ENCODE results near the gene GMDS.

GMDS gene

DNA sequence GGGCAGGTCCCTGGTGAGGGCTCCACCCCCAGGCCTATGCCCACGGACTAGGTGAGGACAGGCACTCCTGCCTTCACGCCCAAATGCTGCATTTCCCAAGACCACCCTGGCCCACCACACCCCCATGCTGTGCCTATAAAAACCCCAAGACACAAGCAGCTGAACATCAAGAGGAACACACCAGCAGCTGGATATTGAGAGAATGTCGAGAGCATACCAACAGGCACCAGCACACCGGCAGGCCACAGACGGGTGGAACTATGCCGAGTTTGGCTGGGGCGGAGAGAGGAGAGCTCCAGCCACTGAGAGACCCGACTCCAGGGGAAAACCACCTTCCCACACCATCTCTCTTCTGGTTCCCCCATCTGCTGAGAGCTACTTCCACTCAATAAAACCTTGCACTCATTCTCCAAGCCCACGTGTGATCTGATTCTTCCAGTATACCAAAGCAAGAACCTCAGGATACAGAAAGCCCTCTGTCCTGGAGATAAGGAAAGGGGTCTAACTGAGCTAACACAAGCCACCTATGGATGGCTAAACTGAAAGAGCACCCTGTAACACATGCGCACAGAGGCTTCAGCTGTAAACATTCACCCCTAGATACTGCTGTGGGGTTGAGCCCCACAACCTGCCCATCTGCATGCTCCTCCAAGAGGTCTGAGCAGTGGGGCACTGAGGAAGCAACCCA, 319.5 kb downstream of the GMDS start:
- DNase-seq: no peak

DNA sequence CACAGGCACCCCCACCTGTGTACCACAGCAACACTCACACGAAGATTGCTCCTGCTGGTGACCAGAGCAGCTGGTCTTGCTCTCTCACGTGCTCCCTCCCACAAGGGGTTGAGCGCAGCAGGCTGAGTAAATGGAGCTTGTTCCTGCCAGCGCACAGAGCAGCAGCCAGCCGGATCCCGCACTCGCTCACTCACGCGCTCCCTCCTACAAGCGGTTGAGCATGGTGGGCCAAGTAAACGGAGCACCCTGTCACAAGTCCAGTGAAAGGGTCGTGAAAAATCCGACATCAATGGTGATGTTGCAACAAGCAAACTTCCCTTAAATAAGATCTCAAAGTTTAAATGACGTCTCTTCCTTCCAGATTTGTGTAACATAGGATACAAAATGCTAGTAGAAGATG, 322.0 kb downstream of the GMDS start:
- DNase-seq: no peak

DNA sequence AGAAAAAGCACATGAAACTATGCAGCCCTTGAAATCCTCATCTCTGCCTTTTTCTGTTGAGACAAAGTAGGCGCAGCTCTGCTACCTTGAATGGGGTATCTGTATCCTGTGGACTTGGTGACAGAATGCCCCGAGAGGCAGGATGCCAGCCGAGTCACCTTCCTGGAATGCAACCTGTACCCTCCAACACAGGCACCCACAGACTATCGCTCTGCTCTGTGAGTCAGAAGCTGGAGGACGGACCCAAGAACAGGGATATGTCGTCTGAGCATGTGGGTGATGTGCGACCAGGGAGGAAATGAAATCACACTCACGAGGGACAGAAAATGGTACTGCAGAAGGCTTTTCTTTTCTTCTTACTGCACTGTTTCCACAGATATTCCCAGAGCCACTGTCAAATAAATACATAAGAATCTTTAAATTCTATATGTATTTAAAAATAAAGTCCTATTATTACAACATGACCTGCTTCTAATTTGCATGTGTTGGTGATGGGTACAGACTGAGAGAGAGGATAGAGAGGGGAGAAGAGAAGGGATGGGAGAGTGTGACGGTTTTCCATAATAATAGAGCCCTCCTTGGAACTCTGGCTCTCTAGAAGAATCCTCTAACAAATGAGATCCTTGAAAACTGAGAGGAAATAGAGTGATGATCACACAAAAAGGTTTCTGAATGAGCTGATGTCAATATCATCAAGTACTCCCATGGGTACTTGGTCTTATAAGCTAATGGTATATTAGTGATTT, 327.6 kb downstream of the GMDS start:
- no peak for DNase-seq

GRCh38 chr6:1916334-1917070, 328.9 kb downstream of the GMDS start:
- no peak for DNase-seq

GRCh38 chr6:1915226-1915625, 330.2 kb downstream of the GMDS start:
- DNase-seq: no peak

- no peak for DNase-seq
Observed at GRCh38 chr6:1913577-1913976, 331.8 kb downstream of the GMDS start.

DNA sequence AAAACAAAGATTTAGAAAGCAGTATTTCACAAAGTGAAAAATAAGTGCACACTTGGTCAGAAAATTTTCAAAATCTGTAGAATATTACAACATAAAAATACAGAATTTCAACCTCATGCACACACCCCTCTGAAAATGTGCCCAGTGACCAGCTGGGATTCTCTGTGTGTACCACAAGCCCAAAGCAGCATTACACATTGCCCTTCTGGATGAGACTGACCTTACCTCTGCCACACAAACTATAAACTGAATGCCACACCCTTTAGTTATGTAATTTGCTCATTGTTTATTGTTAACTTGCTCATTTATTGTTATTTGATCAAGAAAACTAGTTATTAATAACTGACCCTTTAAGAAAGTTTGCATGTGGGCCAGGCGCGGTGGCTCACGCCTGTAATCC, 332.7 kb downstream of the GMDS start:
- DNase-seq: no peak

DNA sequence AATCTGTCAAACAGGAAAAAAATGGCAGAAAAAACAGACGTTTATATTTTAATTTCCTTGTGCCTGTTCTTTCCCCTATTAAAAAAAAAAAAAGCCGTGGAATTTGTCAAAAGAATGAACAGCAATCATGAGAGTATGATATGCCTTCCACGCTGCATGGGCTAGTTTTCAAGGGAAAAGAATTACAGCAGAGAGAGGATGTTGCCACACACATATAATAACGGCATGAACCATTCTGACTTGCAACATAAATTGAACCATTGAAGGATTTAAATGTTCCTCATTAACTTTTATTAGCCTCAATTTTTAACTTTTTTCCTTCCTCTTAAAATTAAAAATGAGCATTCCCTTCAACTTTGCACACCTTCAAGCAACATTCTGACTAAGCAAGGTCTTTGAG, 333.9 kb downstream of the GMDS start:
- no peak for DNase-seq

- DNase-seq: no peak
Observed at GRCh38 chr6:1910621-1911407, 334.6 kb downstream of the GMDS start.

- no peak for DNase-seq
Observed at GRCh38 chr6:1908784-1909183, 336.6 kb downstream of the GMDS start.

DNA sequence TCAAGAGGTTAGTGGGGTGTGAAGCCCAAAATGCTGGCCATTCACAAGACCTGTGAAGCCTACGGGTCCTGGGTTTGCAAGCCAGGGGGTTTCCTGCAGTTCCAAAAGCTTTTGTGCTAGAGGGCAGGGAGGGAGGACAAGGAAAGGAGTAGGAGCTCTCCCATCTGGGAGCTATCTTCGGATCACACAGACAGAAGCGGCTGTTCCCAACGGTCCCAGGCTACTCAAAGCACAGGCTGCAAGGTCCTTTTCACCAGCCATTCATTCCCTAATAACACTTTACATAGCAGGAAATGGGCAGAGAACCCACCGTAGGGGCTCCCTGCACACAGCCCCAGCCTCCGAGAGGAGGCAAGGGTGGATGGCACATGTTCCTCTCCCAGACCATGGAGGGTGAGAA, 338.8 kb downstream of the GMDS start:
- DNase-seq: no peak

DNA sequence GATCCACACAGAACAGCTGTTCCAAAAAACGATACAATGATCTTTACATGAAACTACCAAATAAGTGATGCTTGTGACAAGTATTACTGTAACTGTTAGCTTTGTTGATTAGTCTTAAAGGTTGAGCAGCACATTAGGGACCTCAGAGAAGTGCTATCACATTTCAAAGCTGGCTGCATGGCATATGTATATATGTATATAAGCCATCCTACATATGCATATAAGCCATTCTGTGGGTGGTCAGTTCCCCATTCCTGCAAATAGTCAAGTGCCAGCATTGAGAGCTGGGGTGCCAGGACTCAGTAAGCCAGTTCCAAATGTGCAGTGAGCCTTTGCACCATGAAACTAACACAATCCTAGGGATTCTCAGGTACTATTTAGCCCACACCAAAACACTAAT, 339.4 kb downstream of the GMDS start:
- DNase-seq: no peak

DNA sequence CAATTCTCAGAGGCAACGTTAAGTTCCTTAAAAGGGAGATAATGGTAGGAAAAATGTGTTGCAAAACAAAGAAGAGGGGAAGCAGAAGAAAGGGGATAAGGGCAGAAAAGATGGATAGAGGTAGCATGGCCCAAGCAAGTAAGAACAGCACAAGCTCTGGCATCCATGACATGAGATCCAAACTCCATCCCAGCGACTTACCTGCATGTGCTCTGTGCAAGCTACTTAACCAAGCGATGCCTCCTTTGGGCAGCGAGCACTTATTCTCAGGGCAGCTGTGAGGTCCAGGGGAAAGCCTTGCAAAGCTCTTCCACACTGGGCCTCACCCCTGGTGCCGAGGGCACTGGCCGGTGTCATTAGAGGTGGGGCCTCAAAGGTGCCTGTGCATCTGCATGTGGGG, 340.5 kb downstream of the GMDS start:
- no peak for DNase-seq

DNA sequence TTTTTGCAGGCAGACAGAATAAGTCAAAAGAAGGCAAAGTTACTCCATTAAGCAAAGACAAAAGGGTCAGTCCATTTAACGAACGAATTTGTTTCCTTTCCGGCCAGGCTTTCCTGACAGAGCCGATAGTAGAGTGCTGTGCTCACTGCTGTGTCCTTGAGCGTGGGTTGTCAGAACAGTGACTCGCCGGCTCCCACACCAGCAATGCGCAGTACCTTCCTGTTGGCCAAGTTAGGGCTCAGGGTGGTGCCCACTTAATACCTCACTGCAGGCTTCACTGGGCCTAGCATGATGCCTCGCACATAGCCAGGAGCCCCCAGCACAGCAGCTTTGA, 341.0 kb downstream of the GMDS start:
- DNase-seq: no peak

GRCh38 chr6:1903780-1904465, 341.5 kb downstream of the GMDS start:
- DNase-seq: no peak

DNA sequence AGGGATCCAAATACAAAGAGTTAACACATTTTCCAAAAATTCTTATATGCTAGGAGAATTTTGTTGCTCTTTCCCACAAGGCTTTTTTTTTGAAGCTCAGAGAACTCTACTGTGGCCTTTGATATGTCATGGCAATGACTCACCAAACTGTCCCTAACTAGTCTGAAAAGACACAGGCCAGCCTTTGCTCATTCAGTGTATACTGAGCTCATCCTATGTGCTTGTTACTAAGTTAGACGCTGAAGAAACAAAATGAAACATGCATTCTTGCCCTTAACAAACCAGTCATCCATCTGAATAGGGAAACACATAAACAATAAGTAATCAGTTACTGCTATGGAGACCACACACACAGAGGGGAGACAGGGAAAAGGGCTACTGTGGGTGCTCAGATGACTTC, 343.8 kb downstream of the GMDS start:
- DNase-seq: no peak

GRCh38 chr6:1896897-1897296, 348.5 kb downstream of the GMDS start:
- no peak for DNase-seq

DNA sequence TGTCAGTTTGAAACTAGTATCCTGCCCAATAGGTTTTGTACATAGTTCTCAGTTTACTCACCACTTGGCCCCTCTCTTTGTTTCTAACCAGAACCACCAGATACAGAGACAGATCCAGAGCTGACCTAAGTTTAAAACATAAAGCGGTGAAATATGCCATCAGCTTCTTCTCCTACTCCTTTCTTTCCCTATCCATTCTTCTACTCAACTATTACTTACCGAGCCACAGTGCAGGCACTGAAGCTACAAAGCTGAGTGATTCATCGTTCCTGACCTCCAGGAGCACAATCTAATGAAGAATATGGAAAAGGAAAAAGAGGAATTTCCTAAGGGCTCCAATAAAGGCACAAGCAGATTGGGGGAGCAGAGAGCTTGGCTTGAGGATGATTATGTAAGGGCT, 349.7 kb downstream of the GMDS start:
- DNase-seq: no peak

DNA sequence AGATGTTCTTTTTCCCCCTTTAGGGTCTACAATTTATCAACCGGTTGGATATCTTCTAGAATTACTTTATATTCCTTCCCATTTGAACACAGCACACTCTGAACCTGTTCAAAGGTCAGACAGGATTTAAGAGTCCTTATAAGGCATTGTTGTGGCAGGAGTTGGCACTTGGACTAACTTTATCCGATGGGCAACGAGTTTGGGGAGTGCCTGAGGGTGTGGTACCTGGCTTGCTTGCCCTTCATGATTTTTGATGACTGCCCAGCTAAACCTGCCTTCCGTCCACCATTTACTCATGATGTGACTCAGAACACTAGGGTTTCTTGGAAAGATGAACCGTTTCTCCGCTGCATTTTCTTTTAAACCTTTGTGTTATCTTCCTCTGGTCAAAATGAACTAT, 350.5 kb downstream of the GMDS start:
- no peak for DNase-seq

DNA sequence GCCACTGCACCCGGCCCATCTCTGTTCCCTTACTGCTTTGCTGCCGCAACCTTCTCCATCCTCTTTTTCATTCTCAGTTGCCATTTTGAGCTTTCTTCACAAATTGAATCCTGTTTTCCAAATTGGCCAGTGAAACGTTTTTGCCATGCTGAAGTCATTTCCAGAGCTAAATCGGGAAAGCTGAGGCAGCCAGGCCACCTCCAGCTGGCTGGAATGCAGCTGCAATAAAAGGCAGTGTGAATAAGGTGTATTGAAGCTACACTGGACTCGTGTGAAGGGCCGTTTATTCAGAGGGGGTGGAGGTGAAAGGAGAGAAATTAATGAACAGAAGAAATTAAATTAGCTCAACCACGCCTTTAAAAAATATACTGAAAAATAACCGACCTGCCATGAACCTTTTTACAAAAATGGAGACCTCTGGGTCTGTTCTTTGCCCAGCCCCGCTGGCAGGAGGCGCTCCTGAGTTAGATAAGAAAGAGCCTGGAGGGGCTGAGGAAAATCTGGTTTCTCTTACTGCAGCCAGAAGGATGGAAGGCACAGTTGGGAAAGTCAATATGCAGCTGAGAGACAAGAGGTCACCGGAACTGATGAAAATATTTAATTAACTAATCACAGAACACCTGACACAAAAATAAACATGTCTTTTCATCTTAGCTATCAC, 351.8 kb downstream of the GMDS start:
- no peak for DNase-seq

- DNase-seq: no peak
Observed at GRCh38 chr6:1892716-1893115, 352.7 kb downstream of the GMDS start.

- DNase-seq: no peak
Observed at GRCh38 chr6:1890987-1891386, 354.4 kb downstream of the GMDS start.
